Measurements from ENCODE around the gene MRPL48.
"Not testable (repeated sequence)": the region's sequence is repeated elsewhere in the genome, so short reads cannot be mapped to it uniquely, and the experiment has no call there.

Gene MRPL48

DNA sequence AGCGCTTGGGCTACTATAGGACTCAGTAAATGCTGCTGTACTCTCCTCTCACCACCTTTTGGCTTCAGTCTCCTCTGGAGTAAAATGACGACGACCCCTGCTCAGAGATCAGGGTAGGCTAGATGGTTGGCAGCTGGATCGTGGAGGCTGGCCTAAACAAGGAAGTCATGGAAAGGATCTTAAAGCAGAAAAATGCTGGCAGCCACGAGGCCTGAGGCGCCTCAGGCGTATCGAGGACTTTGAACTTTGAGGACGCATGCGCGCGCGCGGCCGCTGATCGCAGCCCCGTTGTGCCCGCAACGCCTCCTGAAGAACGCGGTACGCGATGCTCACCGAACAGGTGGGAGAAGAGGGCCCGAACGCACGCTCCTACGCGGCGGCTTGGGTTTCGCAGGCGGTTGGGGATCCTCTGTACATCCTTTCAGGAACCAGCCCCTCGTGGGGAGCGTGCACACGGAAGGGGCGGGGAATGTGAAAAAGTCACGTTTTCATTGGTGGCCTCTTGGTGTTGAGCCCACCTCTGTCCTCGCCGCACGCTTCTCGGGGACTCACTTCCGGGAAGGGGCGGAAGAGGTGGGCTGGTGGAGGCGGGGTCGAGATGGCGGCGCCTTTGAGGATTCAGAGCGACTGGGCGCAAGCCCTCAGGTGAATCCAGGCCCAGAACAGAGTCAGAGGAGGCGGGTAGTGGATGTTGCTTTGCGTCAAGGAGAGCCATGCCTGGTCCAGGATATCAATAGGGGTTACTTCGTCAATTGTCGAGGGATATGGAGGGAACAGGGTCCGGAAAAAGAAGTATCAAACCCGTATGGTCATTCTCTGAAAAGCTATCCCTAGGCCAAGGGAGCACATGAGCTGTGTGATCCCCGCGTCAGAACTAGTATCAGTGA, 89.0 kb downstream of the MRPL48 start, which contains the start of the genes COA4 and PAAF1:
TSS of gene COA4 (minus strand) at position 423 of the 887 bp plus-strand sequence. CDS start 3,468 bp downstream, outside the sequence.
TSS of gene PAAF1 (plus strand) at position 576 of the 887 bp plus-strand sequence. CDS start at position 599, 23 bp downstream.
- Mint-ChIP-seq H3K36me3 (ENCODE audit: low read depth) (peaks cover 38% of the 10 kb centered on the region), H3K27me3 (no peaks in the 10 kb centered on the region), H3K4me3 (peak within 1 kb of the TSS; percentile 96), H3K9me3 (no peaks in the 10 kb centered on the region), H3K27ac (peak within 1 kb of the TSS; percentile 96), H3K4me1 (peaks cover 34% of the 10 kb centered on the region)
- ATAC-seq: peak; percentile 97
- DNase-seq: peak; percentile 92

DNA sequence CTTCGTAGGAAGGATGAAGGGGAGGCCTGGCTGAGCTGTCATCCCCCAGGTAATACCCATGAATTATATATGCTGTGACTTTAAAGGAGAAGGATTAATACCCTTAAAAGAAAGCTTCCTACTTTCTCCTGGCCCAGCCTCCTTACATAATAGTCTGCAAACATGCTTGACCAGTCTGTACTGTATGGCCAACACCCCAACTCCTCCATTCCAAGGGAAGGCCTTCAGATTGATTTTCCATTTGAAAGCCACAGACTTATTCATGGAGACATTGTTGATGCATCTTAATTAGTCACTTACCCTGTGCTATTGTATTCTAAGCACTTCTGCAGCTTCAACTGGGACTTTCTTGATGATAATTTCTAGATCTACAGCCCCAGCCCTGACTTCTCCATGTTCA, 91.1 kb downstream of the MRPL48 start:
- Mint-ChIP-seq H3K27ac (no peak overlapping the region), H3K36me3 (ENCODE audit: low read depth) (peaks cover 26% of the 10 kb centered on the region), H3K4me3 (no peak overlapping the region), H3K27me3 (no peaks in the 10 kb centered on the region), H3K9me3 (no peaks in the 10 kb centered on the region), H3K4me1 (peaks cover 30% of the 10 kb centered on the region)
- DNase-seq (no peak), ATAC-seq (no peak)

DNA sequence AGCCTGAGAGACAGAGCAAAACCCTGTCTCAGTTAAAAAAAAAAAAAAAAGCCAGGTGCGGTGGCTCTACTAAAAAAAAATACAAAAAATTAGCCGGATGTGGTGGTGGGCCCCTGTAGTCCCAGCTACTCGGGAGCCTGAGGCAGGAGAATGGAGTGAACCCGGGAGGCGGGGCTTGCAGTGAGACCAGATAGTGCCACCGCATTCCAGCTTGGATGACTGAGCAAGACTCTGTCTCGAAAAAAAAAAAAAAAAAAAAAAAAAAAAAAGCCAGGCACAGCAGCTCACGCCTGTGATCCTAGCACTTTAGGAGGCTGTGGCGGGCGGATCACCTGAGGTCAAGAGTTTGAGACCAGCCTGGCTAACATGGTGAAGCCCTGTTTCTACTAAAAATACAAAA, 92.8 kb downstream of the MRPL48 start:
- not testable (repeated sequence) for H3K27me3 Mint-ChIP-seq, H3K27ac Mint-ChIP-seq, H3K9me3 Mint-ChIP-seq, ATAC-seq, H3K4me3 Mint-ChIP-seq, DNase-seq
- Mint-ChIP-seq H3K36me3 (ENCODE audit: low read depth) (peaks cover 16% of the 10 kb centered on the region), H3K4me1 (peaks cover 19% of the 10 kb centered on the region)

DNA sequence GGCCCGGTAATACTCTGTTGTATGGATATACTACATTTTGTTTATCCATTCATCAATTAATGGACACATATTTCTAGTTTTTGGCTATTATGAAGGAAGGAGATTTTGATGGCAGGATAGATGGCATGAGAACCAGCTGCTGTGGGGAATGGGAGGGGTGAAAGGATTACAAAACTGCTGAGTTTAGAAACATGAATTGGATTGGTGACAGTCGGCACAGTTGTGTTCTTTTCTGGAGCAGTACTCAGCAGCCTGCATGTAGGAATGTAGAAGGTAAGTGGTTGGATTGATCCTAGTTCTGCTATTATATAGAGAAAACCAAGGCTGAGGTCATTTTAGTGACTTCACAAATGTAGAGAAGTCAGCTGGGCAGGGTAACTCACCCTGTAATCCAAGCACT, 96.2 kb downstream of the MRPL48 start:
- H3K4me1 Mint-ChIP-seq: peaks cover 2% of the 10 kb centered on the region
- H3K27me3 Mint-ChIP-seq: no peaks in the 10 kb centered on the region
- no peak for DNase-seq
- ATAC-seq: no peak
- peaks cover 19% of the 10 kb centered on the region for H3K36me3 Mint-ChIP-seq (ENCODE audit: low read depth)
- no peak overlapping the region for H3K27ac Mint-ChIP-seq
- no peaks in the 10 kb centered on the region for H3K9me3 Mint-ChIP-seq
- no peak overlapping the region for H3K4me3 Mint-ChIP-seq

DNA sequence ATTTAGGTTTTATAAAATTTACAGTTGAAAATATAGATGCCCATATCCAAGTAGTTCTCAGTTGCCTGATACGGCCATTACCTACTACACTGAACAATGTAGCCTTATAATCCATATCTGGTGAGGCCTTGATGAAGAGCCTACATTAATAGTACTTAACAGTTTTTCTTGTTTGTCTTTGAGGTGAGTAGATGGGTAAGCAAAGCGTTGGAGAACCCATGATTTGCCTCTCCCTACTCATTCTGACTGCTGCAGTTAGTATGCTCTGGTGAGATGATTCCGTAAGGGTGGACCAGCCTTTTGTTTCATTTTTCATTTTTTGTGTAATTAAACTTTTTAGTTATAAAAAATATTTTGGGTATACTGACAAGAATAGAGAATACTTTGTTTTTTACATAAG, 100.6 kb downstream of the MRPL48 start:
- no peaks in the 10 kb centered on the region for H3K9me3 Mint-ChIP-seq
- H3K27me3 Mint-ChIP-seq: no peaks in the 10 kb centered on the region
- no peak overlapping the region for H3K27ac Mint-ChIP-seq
- peaks cover 6% of the 10 kb centered on the region for H3K4me1 Mint-ChIP-seq
- ATAC-seq (no peak), DNase-seq (no peak)
- no peak overlapping the region for H3K4me3 Mint-ChIP-seq
- H3K36me3 Mint-ChIP-seq (ENCODE audit: low read depth): peaks cover 23% of the 10 kb centered on the region

DNA sequence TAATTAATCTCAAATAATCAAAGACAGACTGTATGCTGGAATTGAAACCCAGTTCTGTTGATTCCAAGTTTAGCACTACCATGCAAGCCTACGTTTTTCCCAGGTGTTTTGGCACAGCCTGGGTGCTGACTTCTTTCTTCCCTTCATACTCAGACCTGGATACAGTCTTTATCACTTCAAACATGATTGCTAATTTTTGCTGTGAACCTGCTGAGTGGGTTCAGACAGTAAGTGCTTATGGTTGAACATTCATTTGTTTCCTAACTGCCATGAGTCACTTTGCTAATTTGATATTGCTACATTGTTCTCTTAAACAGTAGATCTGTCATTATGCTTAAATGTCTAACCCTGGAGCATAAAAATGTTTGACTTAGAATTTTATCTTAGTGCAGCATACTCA, 101.3 kb downstream of the MRPL48 start:
- Mint-ChIP-seq H3K36me3 (ENCODE audit: low read depth) (peaks cover 19% of the 10 kb centered on the region), H3K4me1 (peaks cover 6% of the 10 kb centered on the region), H3K27ac (no peak overlapping the region), H3K27me3 (no peaks in the 10 kb centered on the region), H3K9me3 (no peaks in the 10 kb centered on the region), H3K4me3 (no peak overlapping the region)
- no peak for DNase-seq
- ATAC-seq: no peak

DNA sequence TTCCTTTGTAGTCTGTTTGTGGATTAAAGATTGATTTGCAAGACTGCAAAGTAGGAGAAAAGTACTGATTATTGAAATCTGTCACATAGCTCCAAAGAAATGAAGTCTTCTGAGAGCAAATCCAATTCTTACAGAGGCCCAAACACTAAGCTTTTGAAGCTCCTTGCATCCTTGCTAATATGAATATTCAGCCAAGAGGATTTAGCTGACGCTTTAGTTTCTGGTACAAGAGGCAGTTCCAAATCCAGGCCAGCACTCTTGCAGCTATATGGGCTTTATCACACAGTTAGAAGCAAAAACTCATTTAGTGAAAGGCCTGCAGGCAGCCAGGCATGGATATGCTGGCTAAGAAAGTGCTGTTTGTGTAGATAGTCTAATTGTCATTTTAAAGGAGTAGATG, 101.9 kb downstream of the MRPL48 start:
- H3K36me3 Mint-ChIP-seq (ENCODE audit: low read depth): peaks cover 19% of the 10 kb centered on the region
- ATAC-seq (no peak), DNase-seq (no peak)
- peaks cover 6% of the 10 kb centered on the region for H3K4me1 Mint-ChIP-seq
- no peak overlapping the region for H3K4me3 Mint-ChIP-seq
- no peaks in the 10 kb centered on the region for H3K9me3 Mint-ChIP-seq
- no peaks in the 10 kb centered on the region for H3K27me3 Mint-ChIP-seq
- H3K27ac Mint-ChIP-seq: no peak overlapping the region

DNA sequence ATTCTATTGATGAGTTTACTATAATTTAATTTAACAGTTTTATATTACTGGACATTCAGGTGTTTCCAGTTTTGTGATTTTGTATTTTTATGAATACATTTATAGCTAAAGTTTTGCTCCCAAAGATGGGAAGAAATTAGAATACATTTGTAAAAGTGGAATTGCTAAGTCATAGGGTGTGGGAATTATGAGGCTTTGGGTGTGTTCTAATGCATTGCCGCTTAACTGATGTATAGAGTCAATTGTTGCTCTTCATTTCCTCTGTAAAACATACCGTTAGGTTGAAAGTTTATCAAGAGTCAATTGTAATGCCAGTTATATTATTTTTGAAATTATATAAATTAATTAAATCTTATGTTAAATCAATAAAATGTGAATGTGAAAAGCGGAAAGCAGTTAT, 105.4 kb downstream of the MRPL48 start:
- H3K36me3 Mint-ChIP-seq (ENCODE audit: low read depth): peaks cover 13% of the 10 kb centered on the region
- H3K27me3 Mint-ChIP-seq: no peaks in the 10 kb centered on the region
- ATAC-seq: no peak
- peaks cover 4% of the 10 kb centered on the region for H3K4me1 Mint-ChIP-seq
- no peak overlapping the region for H3K27ac Mint-ChIP-seq
- DNase-seq: no peak
- H3K4me3 Mint-ChIP-seq: no peak overlapping the region
- no peaks in the 10 kb centered on the region for H3K9me3 Mint-ChIP-seq

DNA sequence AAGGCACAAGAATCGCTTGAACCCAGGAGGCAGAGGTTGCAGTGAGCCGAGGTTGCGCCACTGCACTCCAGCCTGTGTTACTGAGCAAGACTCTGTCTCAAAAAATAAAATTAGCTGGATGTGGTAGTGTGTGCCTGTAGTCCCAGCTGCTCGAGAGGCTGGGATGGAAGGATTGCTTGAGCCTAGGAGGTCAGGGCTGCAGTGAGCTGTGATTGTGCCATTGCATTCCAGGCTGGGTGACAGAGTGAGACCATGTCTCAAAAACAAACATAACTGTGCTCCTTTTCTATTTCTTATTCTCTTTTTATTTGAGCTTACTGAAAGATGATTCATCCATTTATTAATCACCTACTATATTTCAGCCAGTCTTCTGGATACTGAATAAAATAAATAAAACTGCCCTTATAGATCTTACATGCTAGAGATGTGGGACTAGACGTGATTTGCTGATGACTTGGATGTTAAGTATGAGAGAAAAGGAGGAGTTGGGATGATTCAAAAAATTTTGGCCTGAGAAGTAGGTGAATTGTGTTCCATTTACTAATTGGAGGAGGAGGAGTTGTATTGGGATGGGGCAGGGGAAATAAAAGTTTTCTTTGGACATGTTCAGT, 107.2 kb downstream of the MRPL48 start:
- no peak for DNase-seq
- H3K4me1 Mint-ChIP-seq: no peaks in the 10 kb centered on the region
- peaks cover 7% of the 10 kb centered on the region for H3K36me3 Mint-ChIP-seq (ENCODE audit: low read depth)

DNA sequence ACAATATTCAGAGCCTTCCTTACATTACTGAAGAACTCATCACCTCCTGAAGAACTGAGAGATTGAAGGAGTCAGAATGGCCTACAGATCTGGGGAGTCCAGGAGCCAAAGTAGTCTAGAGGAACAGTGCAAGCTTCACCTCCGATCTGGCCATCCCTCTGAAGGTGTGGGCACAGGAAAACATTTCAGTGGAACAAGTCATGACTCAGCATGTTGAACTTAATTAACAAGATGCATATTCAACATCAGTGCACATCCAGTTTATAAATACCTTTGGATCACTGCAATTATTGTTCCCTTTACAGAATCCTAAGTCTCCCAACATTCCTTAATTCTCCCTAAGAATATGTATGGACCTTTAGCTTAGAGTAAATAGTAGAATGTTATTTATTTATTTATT, 114.6 kb downstream of the MRPL48 start:
- Mint-ChIP-seq H3K4me3 (no peak overlapping the region), H3K4me1 (no peaks in the 10 kb centered on the region), H3K27ac (peak overlapping the region; percentile 29), H3K36me3 (ENCODE audit: low read depth) (peaks cover 22% of the 10 kb centered on the region), H3K9me3 (no peaks in the 10 kb centered on the region), H3K27me3 (no peaks in the 10 kb centered on the region)
- no peak for ATAC-seq
- no peak for DNase-seq

More for the DNA sequence above, 107.2 kb downstream of the MRPL48 start:
- no peaks in the 10 kb centered on the region for H3K9me3 Mint-ChIP-seq
- no peak for ATAC-seq
- H3K27me3 Mint-ChIP-seq: no peaks in the 10 kb centered on the region
- H3K27ac Mint-ChIP-seq: no peak overlapping the region
- H3K4me3 Mint-ChIP-seq: no peak overlapping the region

DNA sequence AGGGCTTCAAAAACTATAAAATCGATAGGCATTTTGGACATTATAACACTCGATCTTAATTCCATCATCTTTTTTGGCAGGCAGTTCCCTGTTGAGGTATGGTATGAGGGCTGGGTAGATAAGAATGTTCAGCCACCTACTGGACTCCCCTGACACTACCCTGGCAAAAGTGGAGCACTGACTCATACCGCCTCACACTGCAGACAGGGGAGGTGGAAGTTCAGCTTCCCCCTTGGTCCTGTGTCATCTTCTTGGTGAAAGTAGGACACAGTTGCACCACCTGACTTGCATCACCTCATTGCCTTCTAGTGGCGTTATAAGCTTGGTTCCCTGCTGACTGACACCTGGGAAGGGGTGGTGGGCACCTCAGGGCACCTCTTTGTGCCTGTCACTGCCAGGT, 119.5 kb downstream of the MRPL48 start:
- Mint-ChIP-seq H3K9me3 (no peaks in the 10 kb centered on the region), H3K27ac (no peak overlapping the region), H3K4me3 (no peak overlapping the region), H3K36me3 (ENCODE audit: low read depth) (peaks cover 21% of the 10 kb centered on the region), H3K27me3 (no peaks in the 10 kb centered on the region), H3K4me1 (no peaks in the 10 kb centered on the region)
- ATAC-seq (peak; percentile 83), DNase-seq (peak; percentile 3)

DNA sequence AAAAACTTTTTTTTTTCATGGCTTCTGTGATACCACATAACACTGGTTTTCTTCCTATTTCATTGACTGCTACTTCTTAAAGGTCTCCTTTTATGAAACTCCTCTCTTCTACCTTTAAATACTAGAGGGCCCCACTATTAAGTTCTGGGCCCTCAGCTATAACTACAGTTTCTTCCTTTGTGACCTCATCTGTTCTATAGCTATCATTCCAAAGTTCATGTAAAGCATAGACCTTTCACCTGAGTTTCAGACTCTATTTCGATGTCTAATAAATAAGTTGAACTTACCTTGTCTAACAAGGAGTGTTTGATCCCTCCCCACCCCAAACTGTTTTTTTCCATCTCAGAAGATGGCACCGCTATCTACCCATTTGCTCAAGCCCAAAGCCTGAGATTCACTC, 124.4 kb downstream of the MRPL48 start:
- peaks cover 5% of the 10 kb centered on the region for H3K4me1 Mint-ChIP-seq

DNA sequence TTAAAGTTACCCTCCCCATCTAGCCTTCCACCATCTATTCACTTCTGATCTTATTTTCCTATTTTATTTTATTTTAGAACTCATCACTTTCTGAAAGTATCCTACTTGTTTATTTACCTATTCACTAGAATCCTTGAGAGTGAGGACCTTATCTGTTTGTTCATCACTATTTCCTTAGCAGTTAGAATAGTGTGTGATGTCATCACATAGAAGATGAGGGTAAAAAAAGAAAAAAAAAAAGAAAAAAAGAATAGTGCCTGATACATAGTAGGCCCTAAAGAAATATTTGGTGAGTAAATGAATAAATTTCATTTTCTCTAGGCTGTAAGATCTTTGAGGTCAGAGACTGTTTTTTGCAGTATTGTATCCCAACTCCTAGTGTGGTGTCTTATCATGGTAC, 125.8 kb downstream of the MRPL48 start:
- H3K9me3 Mint-ChIP-seq: no peaks in the 10 kb centered on the region
- no peak overlapping the region for H3K27ac Mint-ChIP-seq
- H3K4me3 Mint-ChIP-seq: no peak overlapping the region
- ATAC-seq (no peak), DNase-seq (no peak)
- H3K4me1 Mint-ChIP-seq: peaks cover 5% of the 10 kb centered on the region
- no peaks in the 10 kb centered on the region for H3K27me3 Mint-ChIP-seq
- peaks cover 34% of the 10 kb centered on the region for H3K36me3 Mint-ChIP-seq (ENCODE audit: low read depth)

More for the DNA sequence above, 124.4 kb downstream of the MRPL48 start:
- Mint-ChIP-seq H3K4me3 (no peak overlapping the region), H3K9me3 (no peaks in the 10 kb centered on the region), H3K36me3 (ENCODE audit: low read depth) (peaks cover 30% of the 10 kb centered on the region), H3K27ac (no peak overlapping the region), H3K27me3 (no peaks in the 10 kb centered on the region)
- no peak for ATAC-seq
- DNase-seq: no peak

DNA sequence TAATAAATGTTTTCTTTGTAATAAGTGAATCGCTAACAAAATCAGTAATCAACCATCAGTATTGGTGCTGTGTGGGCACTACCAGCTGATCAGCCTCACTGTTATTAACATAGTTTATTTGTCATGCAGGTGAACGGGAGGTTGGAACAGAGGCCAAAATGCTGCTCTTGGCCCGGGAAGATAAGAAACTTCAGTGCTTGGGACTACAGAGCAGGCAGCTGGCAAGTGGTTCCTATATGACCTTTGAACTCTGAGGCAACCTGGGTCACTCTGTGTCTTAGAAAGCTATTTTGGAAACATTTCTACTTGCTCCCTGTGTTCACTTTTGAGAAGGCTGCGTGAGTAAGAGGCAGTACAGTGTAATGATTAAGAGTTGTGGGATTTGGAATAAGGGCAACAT, 126.6 kb downstream of the MRPL48 start:
- DNase-seq (no peak), ATAC-seq (no peak)
- Mint-ChIP-seq H3K36me3 (ENCODE audit: low read depth) (peaks cover 41% of the 10 kb centered on the region), H3K27ac (no peak overlapping the region), H3K4me3 (no peak overlapping the region), H3K4me1 (peaks cover 5% of the 10 kb centered on the region), H3K27me3 (no peaks in the 10 kb centered on the region), H3K9me3 (no peaks in the 10 kb centered on the region)

Measured in activated naive CD8-positive, alpha-beta T cell treated with anti-CD3 and anti-CD28 coated beads, Interleukin-2, amount 50 U/mL, for 24 hours (primary cell).